ENCODE results near the gene FAF2.

FAF2 gene

GRCh38 chr5:176416965-176417364 is 31.2 kb upstream of the FAF2 start:
- in situ Hi-C loops (cut with HindIII; ENCODE audit: low sequenced_read_pairs), result no loop called here

- in situ Hi-C loops (cut with HindIII; ENCODE audit: low sequenced_read_pairs), result no loop called here
Observed at GRCh38 chr5:176418251-176418650, 29.9 kb upstream of the FAF2 start.

DNA sequence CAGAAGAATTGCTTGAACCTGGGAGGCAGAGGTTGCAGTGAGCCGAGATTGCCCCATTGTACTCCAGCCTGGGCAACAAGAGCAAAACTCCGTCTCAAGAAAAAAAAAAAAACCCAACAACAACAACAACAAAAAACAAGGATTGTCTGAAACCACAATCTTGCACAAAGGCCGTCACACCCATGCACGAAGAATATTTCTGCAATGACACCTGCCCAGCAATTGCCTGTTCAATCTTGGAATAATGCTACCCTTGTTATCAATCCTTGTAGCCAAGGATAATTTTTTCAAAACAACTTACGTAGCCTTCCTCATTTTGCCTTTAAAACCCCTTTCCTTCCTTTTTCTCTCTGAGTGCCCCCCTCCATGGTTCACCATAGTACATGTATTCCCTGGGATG is 28.1 kb upstream of the FAF2 start:
- in situ Hi-C loops (cut with HindIII; ENCODE audit: low sequenced_read_pairs), result loop anchor here (5.0 kb wide), 1 partner anchor 77 kb away; no protein-coding TSS in a partner anchor

DNA sequence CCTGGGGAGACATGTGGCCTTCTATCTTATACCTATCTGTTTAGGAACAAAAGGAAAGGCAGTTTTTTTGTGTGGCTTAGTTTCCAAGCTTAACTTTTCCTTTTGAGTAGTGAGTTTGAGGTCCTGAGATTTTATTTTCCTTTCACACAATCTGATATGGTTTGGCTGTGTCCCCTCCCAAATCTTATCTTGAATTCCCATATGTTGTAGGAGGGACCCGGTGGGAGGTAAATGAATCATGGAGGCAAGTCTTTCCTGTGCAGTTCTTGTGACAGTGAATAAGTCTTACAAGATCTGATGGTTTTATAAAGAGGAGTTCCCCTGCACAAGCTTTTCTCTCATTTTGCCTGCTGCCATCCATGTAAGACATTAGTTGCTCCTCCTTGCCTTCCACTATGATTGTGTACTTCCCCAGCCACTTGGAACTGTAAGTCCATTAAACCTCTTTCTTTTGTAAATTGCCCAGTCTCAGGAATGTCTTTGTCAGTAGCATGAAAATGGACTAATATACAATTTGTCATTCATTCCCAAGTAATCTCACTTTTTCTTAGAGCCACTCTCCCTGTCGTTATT is 27.1 kb upstream of the FAF2 start:
- in situ Hi-C loops (cut with HindIII; ENCODE audit: low sequenced_read_pairs), result loop anchor here (5.0 kb wide), 1 partner anchor 76 kb away; no protein-coding TSS in a partner anchor

GRCh38 chr5:176424181-176424580 is 24.0 kb upstream of the FAF2 start:
- in situ Hi-C loops (cut with HindIII; ENCODE audit: low sequenced_read_pairs), result loop anchor here (5.0 kb wide), 1 partner anchor 73 kb away; no protein-coding TSS in a partner anchor

DNA sequence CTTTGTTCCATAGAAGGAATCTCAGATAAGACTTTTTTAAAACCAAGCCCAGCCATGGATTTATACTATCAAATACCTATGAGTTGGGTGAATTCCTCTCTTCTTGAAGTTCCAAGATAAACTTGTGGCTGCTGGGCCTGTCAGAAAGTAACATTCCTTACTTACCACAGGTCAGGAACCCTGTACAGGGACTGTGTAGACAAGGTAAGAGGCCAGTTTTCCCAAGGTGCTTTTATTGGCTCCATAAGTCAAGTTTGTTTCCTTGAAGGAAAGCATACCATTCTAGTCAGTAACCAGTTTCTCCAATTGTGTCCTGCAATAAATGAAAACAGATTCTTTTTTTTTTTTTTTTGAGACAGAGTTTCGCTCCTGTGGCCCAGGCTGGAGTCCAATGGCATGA is 23.0 kb upstream of the FAF2 start:
- in situ Hi-C loops (cut with HindIII; ENCODE audit: low sequenced_read_pairs), result loop anchor here (25.0 kb wide), 1 partner anchor 187 kb away; the partner anchor contains the start of gene GPRIN1

- in situ Hi-C loops (cut with HindIII; ENCODE audit: low sequenced_read_pairs), result loop anchor here (25.0 kb wide), 1 partner anchor 187 kb away; the partner anchor contains the start of gene GPRIN1
Observed at GRCh38 chr5:176425791-176426190, 22.4 kb upstream of the FAF2 start.

GRCh38 chr5:176426876-176427275 is 21.3 kb upstream of the FAF2 start:
- in situ Hi-C loops (cut with HindIII; ENCODE audit: low sequenced_read_pairs), result loop anchor here (25.0 kb wide), 1 partner anchor 185 kb away; the partner anchor contains the start of gene GPRIN1

DNA sequence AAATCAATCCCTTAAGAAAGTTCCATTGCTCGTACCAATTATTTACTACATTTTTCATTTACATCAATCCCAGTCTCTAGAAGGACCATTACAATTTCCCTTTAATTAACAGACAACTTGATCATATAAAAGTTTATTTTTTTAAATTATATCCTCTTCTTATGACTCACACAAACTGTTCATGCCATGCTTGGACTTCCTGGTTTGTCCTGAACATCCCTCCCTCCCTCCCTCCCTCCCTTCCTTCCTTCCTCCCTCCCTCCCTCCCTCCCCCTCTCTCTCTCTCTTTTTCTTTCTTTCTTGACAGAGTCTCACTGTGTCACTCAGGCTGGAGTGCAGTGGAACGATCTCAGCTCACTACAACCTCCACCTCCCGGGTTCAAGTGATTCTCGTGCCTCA is 20.2 kb upstream of the FAF2 start:
- in situ Hi-C loops (cut with HindIII; ENCODE audit: low sequenced_read_pairs), result loop anchor here (25.0 kb wide), 1 partner anchor 184 kb away; the partner anchor contains the start of gene GPRIN1

DNA sequence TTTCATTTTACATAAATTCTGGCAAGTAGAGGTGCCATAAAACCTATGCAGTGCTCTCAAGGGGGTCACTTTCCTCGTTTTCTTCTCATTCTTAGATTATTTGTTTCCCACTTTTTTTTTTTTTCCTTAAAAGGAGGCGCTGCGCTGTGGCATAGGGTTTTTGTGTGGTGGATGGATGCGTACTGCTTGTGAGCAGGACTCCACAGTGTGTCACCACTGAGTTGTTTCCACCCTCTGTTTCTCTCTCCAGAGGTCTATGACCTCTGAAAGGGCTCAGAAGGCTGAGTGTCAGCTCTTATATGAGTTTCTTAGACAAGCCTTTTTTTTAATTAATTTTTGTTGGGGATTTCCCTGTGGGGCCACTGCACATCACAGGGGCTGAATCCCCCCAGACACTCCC is 18.2 kb upstream of the FAF2 start:
- in situ Hi-C loops (cut with HindIII; ENCODE audit: low sequenced_read_pairs), result loop anchor here (25.0 kb wide), 1 partner anchor 182 kb away; the partner anchor contains the start of gene GPRIN1

- in situ Hi-C loops (cut with HindIII; ENCODE audit: low sequenced_read_pairs), result loop anchor here (25.0 kb wide), 1 partner anchor 180 kb away; the partner anchor contains the start of gene GPRIN1
Observed at GRCh38 chr5:176432707-176433106, 15.5 kb upstream of the FAF2 start.

DNA sequence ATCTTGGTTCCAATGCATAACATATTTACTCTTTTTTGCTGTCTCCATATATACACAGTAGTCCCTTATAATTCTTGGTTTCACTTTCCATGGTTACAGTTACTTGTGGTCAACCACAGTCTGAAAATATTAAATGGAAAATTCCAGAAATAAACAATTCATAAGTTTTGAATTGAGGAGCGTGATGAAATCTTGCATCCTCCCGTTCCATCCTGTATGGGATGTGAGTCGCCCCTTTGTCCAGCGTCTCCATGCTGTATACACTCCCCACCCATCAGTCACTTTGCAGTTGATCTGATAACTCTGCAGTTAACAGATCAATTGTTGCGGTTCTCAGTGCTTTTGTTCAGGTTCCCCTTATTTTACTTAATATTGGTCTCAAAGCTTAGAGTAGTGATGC is 11.5 kb upstream of the FAF2 start:
- in situ Hi-C loops (cut with HindIII; ENCODE audit: low sequenced_read_pairs), result loop anchor here (25.0 kb wide), 1 partner anchor 176 kb away; the partner anchor contains the start of gene GPRIN1

DNA sequence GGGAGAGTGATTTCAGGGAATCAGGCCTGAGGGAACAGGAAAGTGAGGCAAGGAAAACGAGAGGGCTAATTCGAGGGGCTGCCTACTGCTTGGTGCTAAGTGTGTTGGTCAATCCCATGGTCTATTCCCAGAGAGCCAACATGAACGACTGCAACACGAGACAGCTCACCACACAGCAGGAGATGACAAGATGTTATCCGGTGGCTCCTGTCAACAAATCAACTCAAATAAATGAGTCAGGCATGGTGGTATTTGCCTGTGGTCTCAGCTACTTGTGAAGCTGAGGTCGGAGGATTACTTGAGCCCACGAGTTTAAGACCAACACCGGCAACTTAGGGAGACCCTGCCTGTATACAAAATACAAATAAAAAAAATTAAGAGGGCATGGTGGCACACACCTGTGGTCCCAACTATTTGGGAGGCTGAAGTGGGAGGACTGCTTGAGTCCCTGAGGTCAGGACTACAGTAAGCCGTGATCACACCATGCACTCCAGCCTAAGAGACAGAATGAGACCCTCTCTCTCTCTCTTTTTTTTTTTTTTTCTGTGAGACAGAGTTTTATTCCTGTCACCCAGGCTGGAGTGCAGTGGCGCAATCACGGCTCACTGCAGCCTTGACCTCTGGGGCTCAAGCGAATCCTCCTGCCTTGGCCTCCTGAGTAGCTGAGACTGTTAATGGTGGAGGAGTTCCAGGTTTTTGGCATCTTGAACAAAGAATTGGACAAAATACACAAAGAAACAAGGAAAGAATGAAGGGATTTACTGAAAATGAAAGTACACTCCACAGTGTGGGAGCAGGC is 9.0 kb upstream of the FAF2 start:
- in situ Hi-C loops (cut with HindIII; ENCODE audit: low sequenced_read_pairs), result loop anchor here (25.0 kb wide), 1 partner anchor 173 kb away; the partner anchor contains the start of gene GPRIN1

- in situ Hi-C loops (cut with HindIII; ENCODE audit: low sequenced_read_pairs), result loop anchor here (25.0 kb wide), 1 partner anchor 171 kb away; the partner anchor contains the start of gene GPRIN1
Observed at GRCh38 chr5:176440927-176441706, 7.1 kb upstream of the FAF2 start.

- in situ Hi-C loops (cut with HindIII; ENCODE audit: low sequenced_read_pairs), result loop anchor here (25.0 kb wide), 1 partner anchor 170 kb away; the partner anchor contains the start of gene GPRIN1
Observed at GRCh38 chr5:176441921-176442323, 6.3 kb upstream of the FAF2 start.

GRCh38 chr5:176442911-176443310 is 5.3 kb upstream of the FAF2 start:
- in situ Hi-C loops (cut with HindIII; ENCODE audit: low sequenced_read_pairs), result loop anchor here (25.0 kb wide), 1 partner anchor 169 kb away; the partner anchor contains the start of gene GPRIN1

DNA sequence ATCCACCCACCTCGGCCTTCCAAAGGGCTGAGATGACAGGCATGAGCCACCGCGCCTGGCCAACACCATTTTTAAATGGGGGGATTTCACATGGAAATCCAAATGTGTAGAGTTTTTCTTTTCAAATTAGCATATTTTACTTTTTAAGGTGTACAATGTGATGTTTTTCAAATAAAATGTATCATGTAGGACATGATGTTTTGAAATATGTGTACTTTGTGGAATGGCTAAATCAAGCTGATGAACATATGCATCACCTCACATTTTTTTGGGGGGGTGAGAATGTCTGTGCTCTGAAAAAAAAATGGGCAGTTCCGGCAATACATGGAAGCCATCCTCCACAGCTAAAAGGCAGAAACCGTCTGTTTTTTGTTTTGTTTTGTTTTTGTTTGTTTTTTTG is 3.4 kb upstream of the FAF2 start:
- in situ Hi-C loops (cut with HindIII; ENCODE audit: low sequenced_read_pairs), result loop anchor here (25.0 kb wide), 1 partner anchor 168 kb away; the partner anchor contains the start of gene GPRIN1

DNA sequence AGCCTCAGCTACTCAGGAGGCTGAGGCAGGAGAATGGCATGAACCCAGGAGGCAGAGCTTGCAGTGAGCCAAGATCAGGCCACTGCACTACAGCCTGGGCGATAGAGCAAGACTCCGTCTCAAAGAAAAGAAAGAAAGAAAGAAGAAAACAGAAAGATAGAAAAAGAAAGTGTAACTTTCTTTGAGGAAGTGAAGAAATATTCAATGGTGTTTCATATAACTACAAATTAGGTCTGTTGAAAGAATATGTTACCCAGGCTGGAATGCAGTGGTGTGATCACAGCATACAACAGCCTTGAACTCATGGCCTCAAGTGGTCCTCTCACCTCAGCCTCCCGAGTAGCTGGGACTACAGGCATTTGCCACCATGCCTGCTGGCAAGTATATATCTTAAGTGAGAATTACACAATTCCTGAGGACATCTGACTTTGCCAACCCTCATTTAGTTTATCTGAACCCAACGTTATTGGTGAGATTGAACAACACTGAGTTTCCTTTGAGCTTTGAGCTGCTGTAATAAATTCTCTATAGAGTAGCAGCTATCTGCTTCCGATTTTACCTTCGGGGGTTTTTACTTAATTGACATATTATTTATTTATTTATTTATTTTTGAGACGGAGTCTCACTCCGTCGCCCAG is 2.0 kb upstream of the FAF2 start:
- in situ Hi-C loops (cut with HindIII; ENCODE audit: low sequenced_read_pairs), result loop anchor here (25.0 kb wide), 1 partner anchor 166 kb away; the partner anchor contains the start of gene GPRIN1

DNA sequence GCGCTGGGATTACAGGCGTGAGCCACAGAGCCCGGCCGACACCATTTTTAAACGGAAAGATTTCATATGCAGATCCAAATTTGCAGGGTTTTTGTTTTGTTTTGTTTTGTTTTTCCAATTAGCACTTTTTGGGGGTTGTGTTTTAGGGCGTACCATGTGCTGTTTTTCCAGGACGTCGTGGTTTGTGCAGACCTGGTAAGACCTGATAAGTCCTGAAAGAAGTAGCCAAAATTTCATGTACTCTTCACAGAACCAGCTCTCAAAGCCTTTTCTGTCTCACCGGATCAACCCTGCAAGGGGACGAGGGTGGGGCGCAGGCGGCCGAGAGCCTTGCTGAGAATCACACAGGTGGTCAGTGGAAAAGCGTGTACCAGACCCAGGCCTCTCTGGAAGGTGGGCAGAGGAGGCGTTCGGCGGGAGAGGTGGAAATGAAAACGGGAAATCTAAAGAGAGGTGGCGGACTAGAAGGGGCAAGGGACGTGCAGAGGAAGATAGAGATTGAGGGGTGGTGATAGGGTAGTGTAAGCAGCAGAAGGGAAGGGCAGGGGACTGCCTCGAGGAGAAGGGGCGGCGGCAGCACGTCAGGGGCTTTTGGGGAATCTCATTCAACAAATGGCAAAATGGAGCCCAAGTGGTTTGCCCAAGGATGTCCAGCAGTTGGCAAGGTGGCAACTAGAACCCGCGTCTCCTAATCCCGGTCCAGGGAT is 1.1 kb upstream of the FAF2 start:
- in situ Hi-C loops (cut with HindIII; ENCODE audit: low sequenced_read_pairs), result loop anchor here (25.0 kb wide), 1 partner anchor 165 kb away; the partner anchor contains the start of gene GPRIN1

Measured in endothelial cell of hepatic sinusoid (primary cell).